GM23338 (cell line): ENCODE results near the gene DHRS4L2. TPM values are rescaled to one million over a fixed set of nuclear protein-coding genes. Genes with fewer than 3 reads are reported as not detected.

Experiments used
- ATAC-seq: fragments of 200-7000 bp; cut with Tn5 transposase; 3 replicates; pipeline ENCODE4 v1.9.1; 2020
- DNase-seq: peaks from one replicate; pipeline ENCODE4 v3.0.0-alpha.2; 2015; ENCODE audit warnings: low spot score
- H2AFZ ChIP-seq: fragments of 200-600 bp; sonication (generic); 2 replicates; pipeline ENCODE4 v1.8.0; 2016; ENCODE audit warnings: antibody characterized with exemption, mild to moderate bottlenecking, moderate library complexity
- H3F3A ChIP-seq: fragments of 200-600 bp; sonication (generic); replicated peaks from 2 replicates; pipeline ENCODE4 v1.8.0; 2017; ENCODE audit warnings: antibody characterized with exemption, mixed run types, low read depth
- H3K27ac ChIP-seq: fragments of 200-600 bp; sonication (generic); 2 replicates; pipeline ENCODE4 v1.6.1; 2016; ENCODE audit warnings: low read depth
- H3K27me3 ChIP-seq: fragments of 200-600 bp; sonication (generic); 2 replicates; pipeline ENCODE4 v1.8.0; 2016; ENCODE audit warnings: mild to moderate bottlenecking, mixed run types, moderate library complexity; ENCODE audit not compliant: insufficient read depth
- H3K36me3 ChIP-seq: fragments of 200-600 bp; sonication (generic); 2 replicates; pipeline ENCODE4 v1.8.0; 2016; ENCODE audit warnings: mild to moderate bottlenecking; ENCODE audit not compliant: insufficient read depth
- H3K4me1 ChIP-seq: fragments of 200-600 bp; sonication (generic); 2 replicates; pipeline ENCODE4 v1.8.0; 2016; ENCODE audit warnings: mild to moderate bottlenecking, moderate library complexity; ENCODE audit not compliant: insufficient read depth
- H3K4me2 ChIP-seq: fragments of 200-600 bp; sonication (generic); 2 replicates; pipeline ENCODE4 v1.7.1; 2017; ENCODE audit warnings: mixed run types
- H3K4me3 ChIP-seq: fragments of 200-600 bp; sonication (generic); 2 replicates; pipeline ENCODE4 v1.6.1; 2016; ENCODE audit warnings: mixed run types
- H3K79me2 ChIP-seq: fragments of 200-600 bp; sonication (generic); replicated peaks from 2 replicates; pipeline ENCODE4 v1.8.0; 2017; ENCODE audit warnings: mild to moderate bottlenecking; ENCODE audit not compliant: insufficient read depth
- H3K9me2 ChIP-seq: fragments of 200-600 bp; sonication (generic); 2 replicates; pipeline ENCODE4 v1.8.0; 2017; ENCODE audit not compliant: insufficient read depth
- H4K20me1 ChIP-seq: fragments of 200-600 bp; sonication (generic); replicated peaks from 2 replicates; pipeline ENCODE4 v1.8.0; 2017; ENCODE audit warnings: mild to moderate bottlenecking; ENCODE audit not compliant: insufficient read depth
- H3K27ac Mint-ChIP-seq: 2 replicates; pipeline ENCODE4 v1.8.0; 2020; ENCODE audit warnings: inconsistent platforms, mild to moderate bottlenecking, moderate library complexity, mixed read lengths
- H3K27me3 Mint-ChIP-seq: 3 replicates; pipeline ENCODE4 v1.8.0; 2022; ENCODE audit warnings: low read depth, mild to moderate bottlenecking, moderate library complexity, mixed read lengths, inconsistent platforms; ENCODE audit not compliant: insufficient read depth, poor library complexity
- H3K36me3 Mint-ChIP-seq: 3 replicates; pipeline ENCODE4 v1.8.0; 2021; ENCODE audit warnings: low read depth, mild to moderate bottlenecking, inconsistent platforms, moderate library complexity, mixed read lengths
- H3K4me1 Mint-ChIP-seq: 3 replicates; pipeline ENCODE4 v1.8.0; 2020; ENCODE audit warnings: mild to moderate bottlenecking, inconsistent platforms, mixed read lengths
- H3K4me3 Mint-ChIP-seq: 3 replicates; pipeline ENCODE4 v1.8.0; 2021; ENCODE audit warnings: moderate library complexity, mild to moderate bottlenecking, inconsistent platforms, mixed read lengths
- H3K9me3 Mint-ChIP-seq: 3 replicates; pipeline ENCODE4 v1.8.0; 2020; ENCODE audit warnings: moderate library complexity, mild to moderate bottlenecking, inconsistent platforms, mixed read lengths
- CREB1 ChIP-seq: fragments of 250-450 bp; sonication (Bioruptor Pico); IDR thresholded peaks from 2 replicates; pipeline ENCODE4 v1.5.0; 2020; ENCODE audit warnings: low read depth, mild to moderate bottlenecking, moderate library complexity
- ETS1 ChIP-seq: IDR thresholded peaks from 2 replicates; pipeline ENCODE4 v1.6.1; 2016; ENCODE audit warnings: antibody characterized with exemption
- EZH2 ChIP-seq: fragments of 200-600 bp; sonication (generic); IDR thresholded peaks from one replicate; pipeline ENCODE4 v1.8.0; 2017; ENCODE audit warnings: antibody characterized with exemption, mild to moderate bottlenecking, low read depth; ENCODE audit not compliant: unreplicated experiment
- JUNB ChIP-seq: IDR thresholded peaks from one replicate; pipeline ENCODE4 v1.6.1; 2016; ENCODE audit warnings: antibody characterized with exemption; ENCODE audit not compliant: unreplicated experiment
- NANOG ChIP-seq: IDR thresholded peaks from 2 replicates; pipeline ENCODE4 v1.6.1; 2016; ENCODE audit warnings: antibody characterized with exemption, borderline replicate concordance
- POLR2AphosphoS5 ChIP-seq: IDR thresholded peaks from 2 replicates; pipeline ENCODE4 v1.6.1; 2016; ENCODE audit warnings: antibody characterized with exemption, low read depth
- REST ChIP-seq: IDR thresholded peaks from one replicate; pipeline ENCODE4 v1.6.1; 2018; ENCODE audit warnings: antibody characterized with exemption; ENCODE audit not compliant: unreplicated experiment
- STAT1 ChIP-seq: IDR thresholded peaks from one replicate; pipeline ENCODE4 v1.6.1; 2016; ENCODE audit warnings: antibody characterized with exemption; ENCODE audit not compliant: unreplicated experiment
- ZNF114 ChIP-seq: fragments of 250-450 bp; sonication (Bioruptor Pico); IDR thresholded peaks from 2 replicates; pipeline ENCODE4 v1.5.0; 2020; ENCODE audit warnings: mild to moderate bottlenecking, moderate library complexity
- polyA plus RNA-seq: library from polyadenylated mRNA; unstranded; fragments of >200 nt; fragmentation: Nextera tagmentation; extraction: Ambion mirVana; gene quantifications from 2 replicates; pipeline ENCODE4 v1.2.1, GENCODE V29; 2016
- total RNA-seq: library from RNA; depleted of rRNA; stranded (reverse); fragments of >200 nt; shearing (Covaris generic); gene quantifications from 2 replicates; pipeline ENCODE4 v1.2.3, GENCODE V29; 2014

DHRS4L2 gene
- total and polyA plus RNA-seq, 2 experiments from 2014 or later: 6.7 to 12.9 TPM

DNA sequence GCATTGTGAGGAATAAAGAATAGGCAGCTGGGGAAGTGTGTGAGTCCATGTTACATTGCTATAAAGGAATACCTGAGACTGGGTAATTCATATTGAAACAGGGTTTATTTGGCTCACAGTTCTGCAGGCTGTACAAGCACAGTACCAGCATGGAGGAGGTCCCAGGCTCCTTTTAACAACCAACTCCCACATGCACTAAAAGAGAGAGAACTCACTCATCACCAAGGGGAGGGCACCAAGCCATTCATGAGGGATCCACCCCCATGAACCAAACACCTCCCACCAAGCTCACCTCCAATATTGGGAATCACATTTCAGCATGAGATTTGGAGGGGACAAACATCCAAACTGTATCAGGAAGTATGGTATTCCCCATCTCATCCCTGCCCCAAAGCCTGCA lies 47.1 kb upstream of the DHRS4L2 start:
- ATAC-seq: no peak
- Histone ChIP-seq H3K27ac (no peak overlapping the region), H3K36me3 (no peaks in the 10 kb centered on the region), H3K4me1 (no peaks in the 10 kb centered on the region), H3K4me3 (no peak overlapping the region), H3K9me2 (peaks cover 9% of the 10 kb centered on the region; the same call in 1 of the 2 replicates), H2AFZ (no peak overlapping the region), H4K20me1 (no peaks in the 10 kb centered on the region), H3K27me3 (no peaks in the 10 kb centered on the region), H3K79me2 (no peaks in the 10 kb centered on the region), H3K4me2 (no peak overlapping the region), H3F3A (no peaks in the 10 kb centered on the region)
- Mint-ChIP-seq H3K27ac (no peak overlapping the region), H3K9me3 (peaks cover 3% of the 10 kb centered on the region; the same call in 2 of the 3 replicates), H3K4me1 (no peaks in the 10 kb centered on the region), H3K36me3 (peaks cover 9% of the 10 kb centered on the region; the same call in 2 of the 3 replicates), H3K4me3 (no peak overlapping the region), H3K27me3 (no peaks in the 10 kb centered on the region)
- DNase-seq: no peak
- TF ChIP-seq STAT1 (no peak), POLR2AphosphoS5 (no peak), ETS1 (no peak), CREB1 (CRISPR knock-in tag) (no peak), JUNB (no peak), EZH2 (no peak), REST (no peak)

- H3K4me1 Mint-ChIP-seq: no peaks in the 10 kb centered on the region
- H3K4me3 ChIP-seq: no peak overlapping the region
- no peak for TF ChIP-seq NANOG
- no peak for TF ChIP-seq REST
- no peak for TF ChIP-seq EZH2
- TF ChIP-seq ZNF114 (CRISPR knock-in tag): no peak
- no peak for TF ChIP-seq ETS1
- no peak for TF ChIP-seq POLR2AphosphoS5
- no peak for TF ChIP-seq CREB1 (CRISPR knock-in tag)
Measured at GRCh38 chr14:23942587-23942986, 46.1 kb upstream of the DHRS4L2 start.

More at GRCh38 chr14:23942587-23942986, 46.1 kb upstream of the DHRS4L2 start:
- no peak overlapping the region for H2AFZ ChIP-seq
- ATAC-seq (no peak), DNase-seq (no peak)
- H3K36me3 ChIP-seq: no peaks in the 10 kb centered on the region
- H3K27ac ChIP-seq: no peak overlapping the region
- no peak overlapping the region; the same call in 1 of the 2 replicates for H3K27ac Mint-ChIP-seq
- no peaks in the 10 kb centered on the region for H3F3A ChIP-seq
- H3K79me2 ChIP-seq: no peaks in the 10 kb centered on the region
- peaks cover 9% of the 10 kb centered on the region; the same call in 2 of the 3 replicates for H3K36me3 Mint-ChIP-seq
- no peaks in the 10 kb centered on the region for H3K27me3 ChIP-seq
- H3K4me3 Mint-ChIP-seq: no peak overlapping the region
- peaks cover 9% of the 10 kb centered on the region; the same call in 1 of the 2 replicates for H3K9me2 ChIP-seq
- H3K4me1 ChIP-seq: no peaks in the 10 kb centered on the region
- H3K27me3 Mint-ChIP-seq: no peaks in the 10 kb centered on the region
- peaks cover 3% of the 10 kb centered on the region; the same call in 2 of the 3 replicates for H3K9me3 Mint-ChIP-seq
- H3K4me2 ChIP-seq: no peak overlapping the region
- no peaks in the 10 kb centered on the region for H4K20me1 ChIP-seq
